BJ (cell line): ENCODE data around the gene PNMA1. TPM values are rescaled to one million over a fixed set of nuclear protein-coding genes. Genes with fewer than 3 reads are reported as not detected.
A peak's percentile ranks its signal among the peaks of the same experiment; 100 is the strongest.

ENCODE experiments used
- CTCF ChIA-PET: fragments of 350-600 bp; formaldehyde crosslinking; extraction: SDS; loops from one replicate; lab custom pipeline; 2021; ENCODE audit warnings: antibody characterized with exemption, inconsistent platforms; lab: Yijun Ruan, JAX
- POLR2A ChIA-PET: fragments of 300-600 bp; sonication (Branson Sonifier 250); formaldehyde crosslinking; extraction: SDS; loops from one replicate; lab custom pipeline; 2021; ENCODE audit warnings: antibody characterized with exemption; lab: Charles Lee
- DNase-seq: peaks from one replicate; pipeline ENCODE4 v3.0.0-alpha.2; 2011; ENCODE audit warnings: low read depth
- H3K27me3 ChIP-seq: 2 replicates; pipeline ENCODE4 v1.6.0; 2011; ENCODE audit warnings: low read length; ENCODE audit not compliant: control insufficient read depth, insufficient read depth
- H3K36me3 ChIP-seq: 2 replicates; pipeline ENCODE4 v1.5.1; 2011; ENCODE audit warnings: low read length; ENCODE audit not compliant: control insufficient read depth, insufficient read depth
- H3K4me3 ChIP-seq: 2 replicates; pipeline ENCODE4 v1.5.1; 2011; ENCODE audit warnings: low read depth, mild to moderate bottlenecking, control low read depth, low read length
- CTCF ChIP-seq: IDR thresholded peaks from 2 replicates; pipeline ENCODE4 v1.5.1; 2011; ENCODE audit warnings: low read depth, mild to moderate bottlenecking, control low read depth, inconsistent platforms, low read length, moderate library complexity; ENCODE audit not compliant: insufficient read depth
- polyA plus RNA-seq: library from polyadenylated mRNA; depleted of rRNA; stranded (reverse); fragments of >200 nt; gene quantifications from 2 replicates; pipeline ENCODE4 v1.2.3, GENCODE V29; 2011

PNMA1 gene
- polyA plus RNA-seq, 1 experiment = 11.6 TPM

- no peak for DNase-seq
Measured at GRCh38 chr14:73743431-73743931, 29.3 kb upstream of the PNMA1 start.

GRCh38 chr14:73742520-73743238 lies 28.5 kb upstream of the PNMA1 start:
- H3K36me3 ChIP-seq = peaks cover 22% of the 10 kb centered on the region
- POLR2A ChIA-PET = no interaction called here
- no peaks in the 10 kb centered on the region for H3K27me3 ChIP-seq
- TF ChIP-seq CTCF = no peak
- no peak for DNase-seq
- H3K4me3 ChIP-seq = no peak overlapping the region
- CTCF ChIA-PET = interaction anchor here (1.0 to 6.4 kb wide), 7 partner anchors 11 to 84 kb away, joined by 4 to 45 read pairs (median 5); no protein-coding TSS in a partner anchor

More at GRCh38 chr14:73743431-73743931, 29.3 kb upstream of the PNMA1 start:
- POLR2A ChIA-PET = no interaction called here
- Histone ChIP-seq H3K36me3 (peaks cover 17% of the 10 kb centered on the region), H3K4me3 (no peak overlapping the region), H3K27me3 (no peaks in the 10 kb centered on the region)
- CTCF ChIA-PET = interaction anchor here (1.4 to 5.2 kb wide), 3 partner anchors 10 to 83 kb away, joined by 5 to 23 read pairs (median 5); no protein-coding TSS in a partner anchor
- TF ChIP-seq CTCF = no peak

GRCh38 chr14:73741876-73742519 lies 27.8 kb upstream of the PNMA1 start:
- Histone ChIP-seq H3K36me3 (peaks cover 23% of the 10 kb centered on the region), H3K27me3 (no peaks in the 10 kb centered on the region), H3K4me3 (peak overlapping the region; percentile 17)
- POLR2A ChIA-PET = interaction anchor here (0.6 kb wide), 1 partner anchor 44 kb away, joined by 3 read pairs; no protein-coding TSS in a partner anchor
- TF ChIP-seq CTCF = no peak
- no peak for DNase-seq
- CTCF ChIA-PET = interaction anchor here (1.0 to 6.4 kb wide), 8 partner anchors 12 to 85 kb away, joined by 4 to 45 read pairs (median 5); no protein-coding TSS in a partner anchor

GRCh38 chr14:73741386-73741875 lies 27.2 kb upstream of the PNMA1 start:
- Histone ChIP-seq H3K4me3 (peak overlapping the region; percentile 17), H3K36me3 (peaks cover 27% of the 10 kb centered on the region), H3K27me3 (no peaks in the 10 kb centered on the region)
- 0 out of 2 replicates have a peak, but pooled peaks have one; percentile 6 for TF ChIP-seq CTCF
- CTCF ChIA-PET = interaction anchor here (1.1 to 6.4 kb wide), 6 partner anchors 10 to 86 kb away, joined by 4 to 45 read pairs (median 6); no protein-coding TSS in a partner anchor
- DNase-seq = no peak
- POLR2A ChIA-PET = interaction anchor here (0.6 kb wide), 2 partner anchors 15 to 45 kb away, joined by 3 read pairs; no protein-coding TSS in a partner anchor
